SK-N-SH (cell line): ENCODE measurements around the gene RSRP1.
"Not testable (repeated sequence)": the region's sequence is repeated elsewhere in the genome, so short reads cannot be mapped to it uniquely, and the experiment has no call there.

Experiments
- EP300 ChIP-seq, 2 experiments: IDR thresholded peaks; 2 replicates each; pipeline versions ENCODE4 v1.4.0 to v1.6.1; 2012; ENCODE audit warnings: borderline replicate concordance in 1 of 2, low read depth in 1 of 2, low read length in 1 of 2
- EZH2phosphoT487 ChIP-seq: fragments of 200-600 bp; sonication (generic); IDR thresholded peaks from 2 replicates; pipeline ENCODE4 v1.6.1; 2017; ENCODE audit warnings: low read depth, mixed run types, mild to moderate bottlenecking, antibody characterized with exemption, moderate library complexity, borderline replicate concordance
- GABPA ChIP-seq: IDR thresholded peaks from 2 replicates; pipeline ENCODE4 v1.4.0; 2012; ENCODE audit warnings: low read depth, mild to moderate bottlenecking
- NFIC ChIP-seq: IDR thresholded peaks from 2 replicates; pipeline ENCODE4 v1.4.0; 2012; ENCODE audit warnings: borderline replicate concordance
- RAD21 ChIP-seq: IDR thresholded peaks from 2 replicates; pipeline ENCODE4 v1.6.1; 2012; ENCODE audit warnings: mild to moderate bottlenecking, low read length
- RFX5 ChIP-seq: IDR thresholded peaks from 2 replicates; pipeline ENCODE4 v1.6.1; 2012; ENCODE audit warnings: mild to moderate bottlenecking, improper control_type of control experiment, low read length
- SIN3A ChIP-seq: IDR thresholded peaks from 2 replicates; pipeline ENCODE4 v1.6.1; 2012; ENCODE audit warnings: low read depth, mild to moderate bottlenecking, low read length, moderate library complexity, borderline replicate concordance
- SMC3 ChIP-seq: IDR thresholded peaks from 2 replicates; pipeline ENCODE4 v1.6.1; 2012; ENCODE audit warnings: low read depth, low read length, improper control_type of control experiment
- TEAD4 ChIP-seq: IDR thresholded peaks from 2 replicates; pipeline ENCODE4 v1.4.0; 2012; ENCODE audit warnings: mild to moderate bottlenecking, borderline replicate concordance; ENCODE audit not compliant: insufficient read depth
- TF ChIP-seq, protein P1 (sequence below): fragments of 200-600 bp; sonication (generic); IDR thresholded peaks from 2 replicates; pipeline ENCODE4 v1.6.1; 2017; ENCODE audit warnings: antibody characterized with exemption, mild to moderate bottlenecking, moderate library complexity
- TF ChIP-seq, protein P2 (sequence below): IDR thresholded peaks from 2 replicates; pipeline ENCODE4; 2012

DNA sequence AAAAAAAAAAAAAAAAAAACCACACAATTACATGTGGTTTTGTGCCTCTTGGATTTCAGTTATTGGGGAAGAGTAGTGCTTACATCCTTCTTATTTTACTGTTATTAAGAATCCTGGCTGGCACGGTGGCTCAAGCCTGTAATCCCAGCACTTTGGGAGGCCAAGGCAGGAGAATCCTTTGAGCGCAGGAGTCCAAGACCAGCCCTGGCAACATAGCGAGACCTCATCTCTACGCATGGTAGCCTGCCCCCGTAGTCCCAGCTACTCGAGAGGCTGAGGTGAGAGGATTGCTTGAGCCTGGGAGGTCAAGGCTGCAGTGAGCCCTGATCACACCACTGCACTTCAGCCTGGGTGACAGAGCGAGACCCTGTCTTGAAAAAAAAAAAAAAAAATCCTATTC lies 11.0 kb downstream of the RSRP1 start:
- TF ChIP-seq, protein P1, sequence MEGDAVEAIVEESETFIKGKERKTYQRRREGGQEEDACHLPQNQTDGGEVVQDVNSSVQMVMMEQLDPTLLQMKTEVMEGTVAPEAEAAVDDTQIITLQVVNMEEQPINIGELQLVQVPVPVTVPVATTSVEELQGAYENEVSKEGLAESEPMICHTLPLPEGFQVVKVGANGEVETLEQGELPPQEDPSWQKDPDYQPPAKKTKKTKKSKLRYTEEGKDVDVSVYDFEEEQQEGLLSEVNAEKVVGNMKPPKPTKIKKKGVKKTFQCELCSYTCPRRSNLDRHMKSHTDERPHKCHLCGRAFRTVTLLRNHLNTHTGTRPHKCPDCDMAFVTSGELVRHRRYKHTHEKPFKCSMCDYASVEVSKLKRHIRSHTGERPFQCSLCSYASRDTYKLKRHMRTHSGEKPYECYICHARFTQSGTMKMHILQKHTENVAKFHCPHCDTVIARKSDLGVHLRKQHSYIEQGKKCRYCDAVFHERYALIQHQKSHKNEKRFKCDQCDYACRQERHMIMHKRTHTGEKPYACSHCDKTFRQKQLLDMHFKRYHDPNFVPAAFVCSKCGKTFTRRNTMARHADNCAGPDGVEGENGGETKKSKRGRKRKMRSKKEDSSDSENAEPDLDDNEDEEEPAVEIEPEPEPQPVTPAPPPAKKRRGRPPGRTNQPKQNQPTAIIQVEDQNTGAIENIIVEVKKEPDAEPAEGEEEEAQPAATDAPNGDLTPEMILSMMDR: not testable (repeated sequence)
- TF ChIP-seq TEAD4; NFIC; SMC3; EZH2phosphoT487; GABPA; SIN3A; EP300 (IDR thresholded peaks at IDR 0.05; ENCODE audit: borderline replicate concordance in 1 of 2, low read depth in 1 of 2, low read length in 1 of 2); RFX5; RAD21: not testable (repeated sequence)
- TF ChIP-seq, protein P2, sequence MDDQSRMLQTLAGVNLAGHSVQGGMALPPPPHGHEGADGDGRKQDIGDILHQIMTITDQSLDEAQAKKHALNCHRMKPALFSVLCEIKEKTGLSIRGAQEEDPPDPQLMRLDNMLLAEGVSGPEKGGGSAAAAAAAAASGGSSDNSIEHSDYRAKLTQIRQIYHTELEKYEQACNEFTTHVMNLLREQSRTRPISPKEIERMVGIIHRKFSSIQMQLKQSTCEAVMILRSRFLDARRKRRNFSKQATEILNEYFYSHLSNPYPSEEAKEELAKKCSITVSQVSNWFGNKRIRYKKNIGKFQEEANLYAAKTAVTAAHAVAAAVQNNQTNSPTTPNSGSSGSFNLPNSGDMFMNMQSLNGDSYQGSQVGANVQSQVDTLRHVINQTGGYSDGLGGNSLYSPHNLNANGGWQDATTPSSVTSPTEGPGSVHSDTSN: not testable (repeated sequence)
